GM19463 (cell line): Measurements from ENCODE around the gene GRAMD1C.
"Not testable (repeated sequence)": the region's sequence is repeated elsewhere in the genome, so short reads cannot be mapped to it uniquely, and the experiment has no call there.

Source experiments
- ATAC-seq: cut with Tn5 transposase; IDR thresholded peaks from one replicate; pipeline ENCODE4 v1.9.1; 2021; ENCODE audit warnings: mild to moderate bottlenecking, moderate library complexity; ENCODE audit not compliant: unreplicated experiment

The GRAMD1C gene

GRCh38 chr3:113838631-113839209, at the start of gene GRAMD1C:
Gene GRAMD1C (plus strand): TSS chr3:113838788. CDS start chr3:113838910, 122 bp downstream.
- peak; percentile 95 for ATAC-seq

GRCh38 chr3:113791381-113791780, 47.2 kb upstream of the GRAMD1C start:
- ATAC-seq: no peak

- no peak for ATAC-seq
Observed at GRCh38 chr3:113794526-113794925, 44.1 kb upstream of the GRAMD1C start.

GRCh38 chr3:113795693-113796092, 42.9 kb upstream of the GRAMD1C start:
- no peak for ATAC-seq

- peak; percentile 76 for ATAC-seq
Observed at GRCh38 chr3:113802795-113803455, 35.7 kb upstream of the GRAMD1C start.

- ATAC-seq: no peak
Observed at GRCh38 chr3:113804661-113805060, 33.9 kb upstream of the GRAMD1C start.

- ATAC-seq: no peak
Observed at GRCh38 chr3:113805249-113805648, 33.3 kb upstream of the GRAMD1C start.

- ATAC-seq: no peak
Observed at GRCh38 chr3:113812854-113813253, 25.7 kb upstream of the GRAMD1C start.

- ATAC-seq: no peak
Observed at GRCh38 chr3:113819866-113820265, 18.7 kb upstream of the GRAMD1C start.

GRCh38 chr3:113825090-113825489, 13.5 kb upstream of the GRAMD1C start:
- ATAC-seq: peak; percentile 87

- ATAC-seq: peak; percentile 23
Observed at GRCh38 chr3:113828600-113828999, 10.0 kb upstream of the GRAMD1C start.

GRCh38 chr3:113829576-113830354, 8.8 kb upstream of the GRAMD1C start:
- no peak for ATAC-seq

GRCh38 chr3:113831103-113831355, 7.6 kb upstream of the GRAMD1C start:
- no peak for ATAC-seq

- ATAC-seq: peak; percentile 49
Observed at GRCh38 chr3:113832477-113833164, 6.0 kb upstream of the GRAMD1C start.

- ATAC-seq: no peak
Observed at GRCh38 chr3:113834983-113835382, 3.6 kb upstream of the GRAMD1C start.

- ATAC-seq: no peak
Observed at GRCh38 chr3:113839551-113839950, 963 bp downstream of the GRAMD1C start.

- no peak for ATAC-seq
Observed at GRCh38 chr3:113844622-113845222, 6.1 kb downstream of the GRAMD1C start.

GRCh38 chr3:113847247-113847646, 8.7 kb downstream of the GRAMD1C start:
- ATAC-seq: no peak

- ATAC-seq: no peak
Observed at GRCh38 chr3:113847664-113848461, 9.3 kb downstream of the GRAMD1C start.

GRCh38 chr3:113849071-113849470, 10.5 kb downstream of the GRAMD1C start:
- not testable (repeated sequence) for ATAC-seq
